ENCODE results near the gene PARP12. TPM values are rescaled to one million over a fixed set of nuclear protein-coding genes. Genes with fewer than 3 reads are reported as not detected.
A peak's percentile ranks its signal among the peaks of the same experiment; 100 is the strongest.

The PARP12 gene
- polyA plus RNA-seq, 2 donors = 10.2 to 13.0 TPM

GRCh38 chr7:140080919-140081318 is 18.2 kb upstream of the PARP12 start:
- H3K27ac ChIP-seq (ENCODE audit: low read depth in 2 of 2, low read length in 1 of 2) = no peak overlapping the region
- H3K9me3 ChIP-seq (ENCODE audit: control insufficient read depth in 2 of 2, insufficient read depth in 1 of 2, low read depth in 1 of 2, low read length in 1 of 2) = no peaks in the 10 kb centered on the region
- 56 to 57% methylated on average over 7 of the region's 7 CpGs for WGBS, 2 donors
- peaks cover 0 to 2% of the 10 kb centered on the region in 2 donors for H3K36me3 ChIP-seq (ENCODE audit: control insufficient read depth in 2 of 2, insufficient read depth in 2 of 2, low read length in 1 of 2)
- no peak overlapping the region for H3K4me3 ChIP-seq (ENCODE audit: low read depth in 1 of 2, low read length in 2 of 2)
- no peaks in the 10 kb centered on the region for H3K27me3 ChIP-seq (ENCODE audit: control insufficient read depth in 1 of 2, insufficient read depth in 2 of 2, low read length in 2 of 2)
- no peaks in the 10 kb centered on the region for H3K4me1 ChIP-seq (ENCODE audit: control insufficient read depth in 2 of 2, insufficient read depth in 2 of 2, low read length in 1 of 2)

- Histone ChIP-seq H3K9me3 (ENCODE audit: control insufficient read depth in 2 of 2, insufficient read depth in 1 of 2, low read depth in 1 of 2, low read length in 1 of 2) (no peaks in the 10 kb centered on the region), H3K4me3 (ENCODE audit: low read depth in 1 of 2, low read length in 2 of 2) (no peak overlapping the region), H3K4me1 (ENCODE audit: control insufficient read depth in 2 of 2, insufficient read depth in 2 of 2, low read length in 1 of 2) (no peaks in the 10 kb centered on the region), H3K36me3 (ENCODE audit: control insufficient read depth in 2 of 2, insufficient read depth in 2 of 2, low read length in 1 of 2) (peaks cover 0 to under 1% of the 10 kb centered on the region in 2 donors), H3K27me3 (ENCODE audit: control insufficient read depth in 1 of 2, insufficient read depth in 2 of 2, low read length in 2 of 2) (no peaks in the 10 kb centered on the region), H3K27ac (ENCODE audit: low read depth in 2 of 2, low read length in 1 of 2) (no peak overlapping the region)
- WGBS, 2 donors = 35 to 46% methylated on average over 6 of the region's 6 CpGs
These were observed 16.4 kb upstream of the PARP12 start for GRCh38 chr7:140079121-140079536.

- Histone ChIP-seq H3K4me1 (ENCODE audit: control insufficient read depth in 2 of 2, insufficient read depth in 2 of 2, low read length in 1 of 2) (no peaks in the 10 kb centered on the region), H3K9me3 (ENCODE audit: control insufficient read depth in 2 of 2, insufficient read depth in 1 of 2, low read depth in 1 of 2, low read length in 1 of 2) (no peaks in the 10 kb centered on the region), H3K27ac (ENCODE audit: low read depth in 2 of 2, low read length in 1 of 2) (no peak overlapping the region), H3K27me3 (ENCODE audit: control insufficient read depth in 1 of 2, insufficient read depth in 2 of 2, low read length in 2 of 2) (no peaks in the 10 kb centered on the region), H3K36me3 (ENCODE audit: control insufficient read depth in 2 of 2, insufficient read depth in 2 of 2, low read length in 1 of 2) (no peaks in the 10 kb centered on the region), H3K4me3 (ENCODE audit: low read depth in 1 of 2, low read length in 2 of 2) (no peak overlapping the region)
- 78 to 87% methylated on average over 13 of the region's 13 CpGs for WGBS, 2 donors
These were observed 15.6 kb upstream of the PARP12 start for GRCh38 chr7:140078392-140078791.

GRCh38 chr7:140074780-140075179 is 12.0 kb upstream of the PARP12 start:
- Histone ChIP-seq H3K4me1 (ENCODE audit: control insufficient read depth in 2 of 2, insufficient read depth in 2 of 2, low read length in 1 of 2) (no peaks in the 10 kb centered on the region), H3K4me3 (ENCODE audit: low read depth in 1 of 2, low read length in 2 of 2) (no peak overlapping the region), H3K27ac (ENCODE audit: low read depth in 2 of 2, low read length in 1 of 2) (no peak overlapping the region), H3K9me3 (ENCODE audit: control insufficient read depth in 2 of 2, insufficient read depth in 1 of 2, low read depth in 1 of 2, low read length in 1 of 2) (no peaks in the 10 kb centered on the region), H3K36me3 (ENCODE audit: control insufficient read depth in 2 of 2, insufficient read depth in 2 of 2, low read length in 1 of 2) (no peaks in the 10 kb centered on the region), H3K27me3 (ENCODE audit: control insufficient read depth in 1 of 2, insufficient read depth in 2 of 2, low read length in 2 of 2) (peaks cover 0 to 4% of the 10 kb centered on the region in 2 donors)
- 81 to 84% methylated on average over 6 of the region's 6 CpGs for WGBS, 2 donors

- Histone ChIP-seq H3K9me3 (ENCODE audit: control insufficient read depth in 2 of 2, insufficient read depth in 1 of 2, low read depth in 1 of 2, low read length in 1 of 2) (no peaks in the 10 kb centered on the region), H3K27me3 (ENCODE audit: control insufficient read depth in 1 of 2, insufficient read depth in 2 of 2, low read length in 2 of 2) (peaks cover 0 to 4% of the 10 kb centered on the region in 2 donors), H3K36me3 (ENCODE audit: control insufficient read depth in 2 of 2, insufficient read depth in 2 of 2, low read length in 1 of 2) (no peaks in the 10 kb centered on the region), H3K4me3 (ENCODE audit: low read depth in 1 of 2, low read length in 2 of 2) (no peak overlapping the region), H3K27ac (ENCODE audit: low read depth in 2 of 2, low read length in 1 of 2) (no peak overlapping the region), H3K4me1 (ENCODE audit: control insufficient read depth in 2 of 2, insufficient read depth in 2 of 2, low read length in 1 of 2) (no peaks in the 10 kb centered on the region)
These were observed 7.8 kb upstream of the PARP12 start for GRCh38 chr7:140070546-140070945.

- Histone ChIP-seq H3K9me3 (ENCODE audit: control insufficient read depth in 2 of 2, insufficient read depth in 1 of 2, low read depth in 1 of 2, low read length in 1 of 2) (no peaks in the 10 kb centered on the region), H3K27me3 (ENCODE audit: control insufficient read depth in 1 of 2, insufficient read depth in 2 of 2, low read length in 2 of 2) (peaks cover 0 to 4% of the 10 kb centered on the region in 2 donors), H3K4me1 (ENCODE audit: control insufficient read depth in 2 of 2, insufficient read depth in 2 of 2, low read length in 1 of 2) (no peaks in the 10 kb centered on the region), H3K36me3 (ENCODE audit: control insufficient read depth in 2 of 2, insufficient read depth in 2 of 2, low read length in 1 of 2) (no peaks in the 10 kb centered on the region), H3K27ac (ENCODE audit: low read depth in 2 of 2, low read length in 1 of 2) (no peak overlapping the region), H3K4me3 (ENCODE audit: low read depth in 1 of 2, low read length in 2 of 2) (no peak overlapping the region)
- WGBS, 2 donors = 86 to 93% methylated on average over 4 of the region's 4 CpGs
These were observed 6.7 kb upstream of the PARP12 start for GRCh38 chr7:140069298-140069949.

- H3K4me3 ChIP-seq (ENCODE audit: low read depth in 1 of 2, low read length in 2 of 2) = no peak overlapping the region
- WGBS, 2 donors = 61 to 82% methylated on average over 2 of the region's 2 CpGs
- H3K4me1 ChIP-seq (ENCODE audit: control insufficient read depth in 2 of 2, insufficient read depth in 2 of 2, low read length in 1 of 2) = no peaks in the 10 kb centered on the region
- no peaks in the 10 kb centered on the region for H3K36me3 ChIP-seq (ENCODE audit: control insufficient read depth in 2 of 2, insufficient read depth in 2 of 2, low read length in 1 of 2)
- H3K27ac ChIP-seq (ENCODE audit: low read depth in 2 of 2, low read length in 1 of 2) = no peak overlapping the region
- peaks cover 0 to 4% of the 10 kb centered on the region in 2 donors for H3K27me3 ChIP-seq (ENCODE audit: control insufficient read depth in 1 of 2, insufficient read depth in 2 of 2, low read length in 2 of 2)
- no peaks in the 10 kb centered on the region for H3K9me3 ChIP-seq (ENCODE audit: control insufficient read depth in 2 of 2, insufficient read depth in 1 of 2, low read depth in 1 of 2, low read length in 1 of 2)
These were observed 5.3 kb upstream of the PARP12 start for GRCh38 chr7:140068033-140068432.

- Histone ChIP-seq H3K4me1 (ENCODE audit: control insufficient read depth in 2 of 2, insufficient read depth in 2 of 2, low read length in 1 of 2) (no peaks in the 10 kb centered on the region), H3K36me3 (ENCODE audit: control insufficient read depth in 2 of 2, insufficient read depth in 2 of 2, low read length in 1 of 2) (no peaks in the 10 kb centered on the region), H3K9me3 (ENCODE audit: control insufficient read depth in 2 of 2, insufficient read depth in 1 of 2, low read depth in 1 of 2, low read length in 1 of 2) (no peaks in the 10 kb centered on the region), H3K27me3 (ENCODE audit: control insufficient read depth in 1 of 2, insufficient read depth in 2 of 2, low read length in 2 of 2) (peaks cover 0 to under 1% of the 10 kb centered on the region in 2 donors), H3K27ac (ENCODE audit: low read depth in 2 of 2, low read length in 1 of 2) (no peak overlapping the region), H3K4me3 (ENCODE audit: low read depth in 1 of 2, low read length in 2 of 2) (no peak overlapping the region)
- WGBS, 2 donors = 75 to 78% methylated on average over 2 of the region's 2 CpGs
These were observed 4.3 kb upstream of the PARP12 start for GRCh38 chr7:140067052-140067451.

GRCh38 chr7:140062118-140062527 is 628 bp downstream of the PARP12 start:
- H3K9me3 ChIP-seq (ENCODE audit: control insufficient read depth in 2 of 2, insufficient read depth in 1 of 2, low read depth in 1 of 2, low read length in 1 of 2) = no peaks in the 10 kb centered on the region
- no peaks in the 10 kb centered on the region for H3K36me3 ChIP-seq (ENCODE audit: control insufficient read depth in 2 of 2, insufficient read depth in 2 of 2, low read length in 1 of 2)
- H3K27ac ChIP-seq (ENCODE audit: low read depth in 2 of 2, low read length in 1 of 2) = peak overlapping the region; percentile 91 to 96
- 3 to 4% methylated on average over 26 to 32 of the region's 32 CpGs for WGBS, 2 donors
- no peaks in the 10 kb centered on the region for H3K27me3 ChIP-seq (ENCODE audit: control insufficient read depth in 1 of 2, insufficient read depth in 2 of 2, low read length in 2 of 2)
- peak overlapping the region; percentile 72 to 88 for H3K4me3 ChIP-seq (ENCODE audit: low read depth in 1 of 2, low read length in 2 of 2)
- peaks cover 3 to 23% of the 10 kb centered on the region in 2 donors for H3K4me1 ChIP-seq (ENCODE audit: control insufficient read depth in 2 of 2, insufficient read depth in 2 of 2, low read length in 1 of 2)

GRCh38 chr7:140061607-140061930 is 1.2 kb downstream of the PARP12 start:
- Histone ChIP-seq H3K9me3 (ENCODE audit: control insufficient read depth in 2 of 2, insufficient read depth in 1 of 2, low read depth in 1 of 2, low read length in 1 of 2) (no peaks in the 10 kb centered on the region), H3K36me3 (ENCODE audit: control insufficient read depth in 2 of 2, insufficient read depth in 2 of 2, low read length in 1 of 2) (no peaks in the 10 kb centered on the region), H3K4me1 (ENCODE audit: control insufficient read depth in 2 of 2, insufficient read depth in 2 of 2, low read length in 1 of 2) (peaks cover 4 to 23% of the 10 kb centered on the region in 2 donors), H3K27ac (ENCODE audit: low read depth in 2 of 2, low read length in 1 of 2) (peak overlapping the region; percentile 91 to 96), H3K4me3 (ENCODE audit: low read depth in 1 of 2, low read length in 2 of 2) (peak overlapping the region; percentile 72 to 88), H3K27me3 (ENCODE audit: control insufficient read depth in 1 of 2, insufficient read depth in 2 of 2, low read length in 2 of 2) (no peaks in the 10 kb centered on the region)
- 86 to 91% methylated on average over 2 of the region's 2 CpGs for WGBS, 2 donors
